NCI-H524 treated with DMSO at 0.1 percent for 48 hours (cell line): ENCODE measurements around the gene OOSP3.
"Not testable (repeated sequence)": the region's sequence is repeated elsewhere in the genome, so short reads cannot be mapped to it uniquely, and the experiment has no call there.

ENCODE experiments used
- DNase-seq: peaks from one replicate; lab custom pipeline; 2025; lab: John Stamatoyannopoulos, UW

Gene OOSP3, protein sequence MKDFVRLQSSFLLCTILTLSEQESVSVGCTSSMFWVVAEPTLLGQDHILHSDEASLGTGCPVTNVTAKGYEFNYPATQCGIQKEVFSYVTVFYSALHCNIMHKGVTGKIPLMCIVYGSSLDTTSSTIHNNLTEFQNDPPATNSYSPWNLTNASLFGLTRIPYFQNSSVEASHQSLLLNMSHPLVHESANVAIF

DNA sequence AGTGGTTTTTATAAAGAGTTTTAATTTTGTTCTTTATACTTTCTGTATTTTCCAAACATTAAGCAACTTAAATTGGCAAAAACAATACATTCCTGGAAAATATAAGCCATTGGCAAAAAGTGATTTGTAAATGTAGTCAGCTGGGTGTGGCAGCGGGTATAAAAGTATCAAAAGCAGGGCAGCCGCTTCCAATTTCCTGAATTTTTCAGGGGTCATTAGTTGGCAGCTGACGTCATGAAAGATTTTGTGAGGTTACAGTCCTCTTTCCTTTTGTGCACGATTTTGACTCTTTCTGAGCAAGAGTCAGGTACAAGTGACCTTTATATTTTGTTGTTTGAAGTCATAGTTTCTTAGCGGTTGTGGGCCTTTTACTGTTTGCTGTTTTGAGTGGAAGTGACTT is at the start of gene OOSP3:
Gene OOSP3 (plus strand): TSS at position 208 of the 400 bp plus-strand sequence. CDS start 27 bp downstream, at position 235.
- no peak for DNase-seq

DNA sequence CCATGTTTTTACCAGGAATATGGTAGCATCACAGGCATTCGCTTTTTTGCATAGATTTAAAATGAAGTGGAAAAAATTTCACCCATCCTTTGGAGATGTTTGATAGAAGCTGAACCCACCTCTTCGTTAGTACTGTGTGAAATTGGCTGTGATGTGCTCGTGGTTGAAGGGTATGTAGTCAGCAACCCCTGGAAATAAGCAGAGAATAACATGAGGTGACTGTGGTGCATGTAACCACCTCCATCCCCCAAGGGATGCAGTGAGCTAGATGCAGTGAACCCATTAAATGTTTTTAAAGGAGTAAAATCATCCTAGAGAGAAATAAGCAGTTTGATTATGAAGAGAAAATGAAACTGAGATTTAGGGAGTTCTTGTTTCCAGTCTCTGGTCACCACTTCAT is 49.2 kb upstream of the OOSP3 start:
- no peak for DNase-seq

DNA sequence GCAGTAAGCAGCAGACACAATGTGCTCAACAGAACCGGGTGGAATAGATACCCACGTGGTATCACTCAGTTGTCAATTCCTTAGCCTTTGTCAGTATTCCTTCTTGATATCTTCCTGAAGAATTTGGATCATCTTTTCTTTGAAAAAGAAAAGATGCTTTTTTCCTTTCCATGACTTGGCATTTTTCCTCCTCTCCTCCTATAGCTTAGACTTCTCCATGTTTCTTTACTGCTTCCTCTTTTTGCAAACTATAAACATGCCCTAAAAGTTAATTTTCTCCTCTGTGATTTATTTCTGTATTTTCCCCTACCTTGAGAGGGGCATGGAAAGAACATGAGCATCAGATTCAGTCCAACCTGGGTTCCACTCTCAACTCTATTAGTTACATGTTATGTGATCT is 45.0 kb upstream of the OOSP3 start:
- no peak for DNase-seq

DNA sequence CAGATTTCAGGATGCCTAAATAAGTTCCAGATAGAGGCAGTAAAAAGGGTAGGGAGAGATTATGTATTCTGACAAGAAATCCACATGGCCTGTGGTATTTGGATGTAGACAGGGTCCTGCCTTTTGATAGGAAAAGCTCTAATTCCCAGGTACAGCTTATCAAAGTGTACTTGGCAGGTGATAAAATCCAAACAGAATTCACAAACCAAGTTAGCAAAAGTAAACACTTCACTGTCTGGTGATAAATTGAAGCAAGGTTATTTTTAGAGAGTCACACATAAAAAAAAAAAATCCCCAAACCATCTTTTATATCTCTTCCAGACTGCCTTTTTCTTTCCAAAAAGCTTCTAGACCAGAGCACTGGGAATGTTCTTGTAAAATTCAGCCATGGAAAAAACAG is 39.0 kb upstream of the OOSP3 start:
- DNase-seq, result no peak

DNA sequence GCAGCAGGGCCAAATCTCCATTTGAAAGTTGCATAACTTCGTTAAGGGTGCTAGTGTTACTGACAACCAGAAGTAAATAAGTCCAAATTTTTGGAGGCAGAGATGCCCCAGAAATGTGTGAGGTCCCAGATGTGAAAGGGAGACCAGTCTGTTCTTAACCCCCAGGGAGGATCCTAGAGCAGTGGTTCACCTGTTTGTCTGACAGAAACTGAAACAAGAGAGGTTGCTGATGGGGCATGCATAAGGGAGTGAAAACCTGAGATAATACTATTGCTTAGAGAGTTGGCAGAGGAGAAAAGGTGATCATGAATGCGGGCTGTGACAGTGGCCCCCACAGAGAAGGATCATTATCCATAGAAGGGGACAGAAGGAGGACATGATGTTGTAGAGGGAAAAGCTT is 37.1 kb upstream of the OOSP3 start:
- no peak for DNase-seq

DNA sequence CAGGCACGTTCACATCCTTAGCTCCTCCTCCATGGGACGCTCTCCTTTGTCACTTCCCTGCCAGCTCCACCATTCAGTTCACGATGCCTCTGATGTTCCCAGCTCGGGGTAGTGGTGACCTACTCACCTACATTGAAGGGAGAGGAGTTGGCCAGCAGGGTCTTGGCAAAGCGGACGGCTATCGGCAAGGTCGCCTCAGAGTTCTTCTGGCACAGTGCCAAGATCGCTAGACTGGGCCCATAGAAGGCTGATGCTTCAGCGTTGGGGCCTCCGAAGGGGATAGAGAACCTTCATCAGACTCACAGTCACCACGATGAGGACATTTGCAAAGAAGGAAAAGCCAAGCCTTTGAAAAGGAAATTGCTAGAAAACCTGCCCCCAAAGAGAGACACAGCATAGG is 36.3 kb upstream of the OOSP3 start:
- DNase-seq, result no peak

DNA sequence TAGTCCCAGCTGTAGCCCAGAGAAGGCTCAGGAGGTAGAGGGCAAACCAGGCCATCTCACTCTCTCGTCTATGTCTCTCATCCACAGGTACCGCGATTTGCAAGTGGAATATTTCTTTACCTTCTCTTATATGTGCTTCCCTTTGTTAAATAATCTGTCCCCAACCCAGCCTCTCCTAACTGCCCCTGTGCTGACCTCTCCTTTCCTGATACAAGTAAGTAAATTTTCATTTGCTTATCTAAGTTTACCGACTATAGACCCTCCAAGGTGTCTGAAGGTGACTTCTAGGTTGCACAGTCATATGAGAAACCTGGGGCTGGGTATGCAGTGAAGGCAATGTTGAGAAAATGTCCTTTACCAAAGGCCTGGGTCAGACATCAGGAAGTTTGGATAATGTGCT is 33.2 kb upstream of the OOSP3 start, which contains the start of gene CBLIF:
Gene CBLIF (minus strand): TSS at position 101 of the 400 bp plus-strand sequence. CDS start 46 bp downstream, at position 55.
- no peak for DNase-seq

DNA sequence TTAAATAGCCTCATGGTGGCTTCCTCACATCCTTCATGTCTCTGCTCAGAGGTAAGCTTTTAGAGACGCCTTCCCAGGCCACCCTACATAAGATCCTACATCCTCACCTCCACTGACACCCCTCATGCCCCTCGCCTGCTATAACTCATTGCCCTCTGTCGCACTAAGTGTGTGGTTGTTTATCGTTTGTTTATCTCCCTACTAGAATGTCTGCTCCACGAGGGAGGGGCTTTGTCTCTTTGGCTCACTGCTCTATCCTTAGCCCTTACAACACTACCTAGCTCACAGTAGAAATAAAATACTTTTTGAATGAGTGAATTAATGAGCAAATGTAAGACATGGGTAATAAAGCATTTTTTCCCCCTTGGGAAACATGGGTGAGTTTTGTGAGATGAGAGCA is 32.0 kb upstream of the OOSP3 start:
- no peak for DNase-seq

DNA sequence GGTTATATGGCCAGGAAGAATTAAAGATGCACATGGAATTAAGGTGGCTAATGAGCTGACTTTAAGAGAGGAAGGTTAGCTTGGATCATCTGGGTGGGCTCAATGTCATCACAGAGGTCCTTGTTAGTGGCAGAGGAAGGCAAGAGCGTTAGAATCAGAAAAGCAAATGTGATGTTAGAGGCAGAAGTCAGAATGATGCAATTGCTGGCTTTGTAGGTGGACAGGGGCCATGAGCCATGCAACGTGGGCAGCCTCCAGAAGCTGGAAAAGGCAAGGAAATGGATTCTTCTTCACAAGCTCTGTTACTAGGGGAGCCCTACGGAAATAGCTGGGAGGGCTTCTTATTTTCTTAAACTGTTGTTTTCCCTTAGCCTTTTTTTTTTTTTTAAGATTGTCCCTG is 31.0 kb upstream of the OOSP3 start:
- DNase-seq, result no peak

DNA sequence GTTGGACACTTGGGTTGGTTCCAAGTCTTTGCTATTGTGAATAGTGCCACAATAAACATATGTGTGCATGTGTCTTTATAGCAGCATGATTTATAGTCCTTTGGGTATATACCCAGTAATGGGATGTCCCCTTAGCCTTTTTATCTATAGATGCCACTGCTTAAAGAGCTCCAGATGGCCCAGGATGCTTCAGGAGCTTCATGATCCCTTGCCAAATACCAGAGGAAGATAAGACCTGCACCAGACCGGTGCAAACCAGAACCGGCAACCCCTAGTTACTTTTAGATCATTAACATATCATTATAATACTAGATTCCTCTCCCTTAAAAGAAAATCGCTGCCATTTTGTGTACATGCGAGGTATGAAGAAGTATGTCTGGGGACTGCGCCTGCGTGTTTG is 30.1 kb upstream of the OOSP3 start:
- not testable (repeated sequence) for DNase-seq

DNA sequence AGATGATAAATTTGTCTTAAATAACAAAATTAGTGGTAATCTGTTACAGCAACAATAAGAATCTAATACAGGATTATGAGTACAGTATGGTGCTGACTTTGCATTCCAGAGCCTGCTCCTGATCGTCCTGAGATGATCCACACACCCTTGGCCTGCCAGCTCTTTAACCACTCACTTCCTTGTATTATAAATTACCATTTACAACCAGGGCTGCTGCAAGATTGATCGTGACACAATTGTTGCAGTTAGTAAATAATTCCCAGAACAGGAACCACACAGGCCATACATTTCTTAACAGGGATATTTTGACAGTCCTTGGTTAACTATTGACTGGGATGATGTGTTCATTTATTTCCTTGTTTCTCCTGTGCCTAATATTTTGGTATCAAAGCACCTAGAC is 29.5 kb upstream of the OOSP3 start:
- no peak for DNase-seq

DNA sequence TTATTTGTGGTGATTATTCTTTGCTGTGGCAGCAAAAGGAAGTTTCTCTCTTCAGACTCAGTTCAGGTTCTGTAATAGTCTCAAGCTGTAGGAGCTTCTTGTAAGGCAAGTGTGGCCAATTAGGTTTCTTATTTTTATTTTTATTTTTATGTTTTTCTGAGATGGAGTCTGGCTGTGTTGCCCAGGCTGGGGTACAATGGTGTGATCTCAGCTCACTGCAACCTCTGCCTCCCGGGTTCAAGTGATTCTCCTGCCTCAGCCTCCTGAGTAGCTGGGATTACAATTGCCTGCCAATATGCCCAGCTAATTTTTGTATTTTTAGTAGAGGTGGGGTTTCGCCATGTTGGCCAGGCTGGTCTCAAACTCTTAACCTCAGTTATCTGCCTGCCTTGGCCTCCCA is 29.0 kb upstream of the OOSP3 start:
- not testable (repeated sequence) for DNase-seq

DNA sequence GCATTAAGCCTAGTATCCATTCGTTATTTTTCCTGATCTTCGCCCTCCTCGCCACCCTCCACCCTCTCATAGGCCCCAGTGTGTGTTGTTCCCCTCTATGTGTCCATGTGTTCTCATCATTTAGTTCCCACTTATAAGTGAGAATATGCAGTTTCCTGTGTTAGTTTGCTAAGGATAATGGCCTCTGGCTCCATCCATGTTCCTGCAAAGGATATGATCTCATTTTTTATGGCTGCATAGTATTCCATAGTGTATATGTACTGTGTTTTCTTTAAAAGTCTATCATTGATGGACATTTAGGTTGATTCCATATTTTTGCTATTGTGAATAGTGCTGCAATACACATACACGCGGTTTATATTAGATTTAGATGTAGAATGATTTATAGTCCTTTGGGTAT is 27.2 kb upstream of the OOSP3 start:
- DNase-seq, result not testable (repeated sequence)

DNA sequence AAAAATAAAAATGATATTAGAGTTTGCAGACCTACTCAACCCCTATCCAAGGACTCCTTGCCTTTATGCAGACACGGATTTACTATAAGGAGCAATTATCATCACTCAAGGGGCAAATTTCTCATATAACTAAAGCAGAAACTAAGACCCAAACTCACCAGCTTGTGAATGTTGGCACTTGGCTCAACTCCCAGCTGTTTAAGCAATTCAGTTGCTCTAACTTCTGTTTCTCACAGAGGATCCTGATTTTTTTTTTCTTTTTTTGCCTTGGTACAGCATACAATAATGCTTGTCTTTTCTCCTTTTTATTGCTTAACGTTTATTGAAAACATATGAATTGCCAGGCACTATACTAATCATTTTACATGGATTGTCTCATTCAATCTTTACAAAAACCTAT is 23.7 kb upstream of the OOSP3 start:
- DNase-seq, result no peak

DNA sequence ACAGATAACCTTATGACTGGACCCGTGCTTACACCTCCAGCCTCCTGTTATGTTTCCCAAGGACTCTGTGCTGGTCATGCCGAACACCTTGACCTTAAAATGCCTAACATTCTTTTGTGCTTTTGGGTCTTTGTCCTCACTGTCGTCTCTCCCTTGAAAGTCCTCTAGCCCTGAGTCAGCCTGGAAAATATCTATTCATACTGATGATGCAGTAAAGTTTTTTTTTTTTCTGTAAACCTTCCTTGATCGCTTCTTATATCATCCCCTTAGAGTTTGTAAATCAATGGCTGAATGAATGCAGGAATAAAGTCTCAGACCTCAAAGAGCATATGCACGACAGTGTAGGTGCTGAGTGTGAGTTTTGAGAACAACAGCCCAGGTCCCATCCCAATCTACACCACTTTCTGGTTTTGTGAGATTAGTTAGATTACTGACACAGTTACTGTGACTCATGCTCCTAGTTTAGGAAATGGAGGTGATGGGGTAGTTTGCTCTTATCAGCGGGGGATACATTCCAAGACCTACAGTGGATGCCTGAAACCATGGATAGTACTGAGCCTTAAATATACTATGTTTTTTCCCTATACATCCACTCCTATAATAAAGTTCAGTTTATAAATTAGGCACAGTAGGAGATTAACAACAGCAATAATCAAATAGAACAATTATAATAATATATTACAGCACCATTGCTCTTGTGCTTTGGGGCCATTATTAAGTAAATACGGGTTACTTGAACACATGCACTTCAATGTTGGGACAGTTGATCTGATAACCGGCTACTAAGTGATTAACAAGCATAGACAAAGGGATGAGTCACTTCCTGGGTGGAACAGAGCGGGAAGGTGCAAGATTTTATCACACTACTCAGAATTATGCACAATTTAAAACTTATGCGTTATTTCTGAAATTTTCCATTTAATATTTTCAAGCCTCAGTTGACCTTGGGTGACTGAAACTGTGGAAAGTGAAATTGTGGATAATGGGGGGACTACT is 20.8 kb upstream of the OOSP3 start:
- DNase-seq, result no peak

DNA sequence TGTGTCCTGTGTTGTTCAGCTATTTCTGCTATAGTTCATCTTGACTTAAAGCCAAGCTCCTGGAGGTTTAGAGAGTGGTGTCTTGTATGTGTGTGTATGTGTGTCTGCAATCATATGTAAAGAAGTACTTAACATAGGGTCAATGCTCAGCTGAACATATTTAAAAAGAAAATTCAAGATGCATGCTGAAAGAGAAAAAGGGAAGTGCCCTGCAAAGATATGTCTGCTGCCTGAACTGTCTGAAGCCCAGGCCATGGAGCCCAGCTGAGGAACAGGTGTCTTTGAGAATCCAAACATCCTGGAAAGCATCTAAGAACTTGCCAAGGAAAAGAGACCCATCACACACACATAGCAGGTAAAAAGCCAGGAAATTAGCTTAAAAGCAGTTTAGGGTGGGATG is 18.9 kb upstream of the OOSP3 start:
- DNase-seq, result no peak

DNA sequence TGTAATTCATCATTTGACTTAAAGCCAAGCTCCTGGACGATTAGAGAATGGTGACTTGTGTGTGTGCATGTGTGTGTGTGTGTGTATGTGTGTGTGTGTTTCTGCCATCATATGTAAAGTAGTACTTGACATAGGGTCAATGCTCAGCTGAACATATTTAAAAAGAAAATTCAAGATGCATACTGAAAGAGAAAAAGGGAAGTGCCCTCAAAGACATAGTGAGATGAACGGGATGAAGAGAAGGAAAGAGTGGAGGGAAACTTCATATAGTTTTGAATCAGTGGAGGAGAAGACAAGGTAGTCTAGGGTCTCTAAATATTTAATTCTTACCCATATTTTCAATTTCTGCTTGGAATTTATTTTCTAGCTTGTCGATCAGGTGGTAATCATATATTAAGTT is 16.3 kb upstream of the OOSP3 start:
- no peak for DNase-seq

DNA sequence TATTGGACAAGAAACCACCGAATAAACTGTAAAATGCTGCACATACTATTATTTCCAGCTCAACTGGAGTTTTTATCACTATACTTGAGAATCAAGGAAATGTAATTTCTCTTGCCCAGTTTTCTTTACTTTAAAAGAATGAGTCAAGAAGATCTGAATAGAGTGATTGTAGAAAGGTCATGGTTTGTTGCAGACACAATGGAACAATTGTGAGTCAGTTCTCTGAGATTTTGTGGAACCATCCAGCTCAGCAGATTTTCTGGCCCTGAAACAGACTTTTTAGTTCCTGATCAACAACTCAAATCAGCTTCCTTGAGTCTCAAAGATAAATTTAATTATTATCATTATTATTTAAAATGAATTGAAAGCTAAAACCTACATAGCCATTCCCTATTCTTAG is 13.6 kb upstream of the OOSP3 start:
- DNase-seq, result no peak

DNA sequence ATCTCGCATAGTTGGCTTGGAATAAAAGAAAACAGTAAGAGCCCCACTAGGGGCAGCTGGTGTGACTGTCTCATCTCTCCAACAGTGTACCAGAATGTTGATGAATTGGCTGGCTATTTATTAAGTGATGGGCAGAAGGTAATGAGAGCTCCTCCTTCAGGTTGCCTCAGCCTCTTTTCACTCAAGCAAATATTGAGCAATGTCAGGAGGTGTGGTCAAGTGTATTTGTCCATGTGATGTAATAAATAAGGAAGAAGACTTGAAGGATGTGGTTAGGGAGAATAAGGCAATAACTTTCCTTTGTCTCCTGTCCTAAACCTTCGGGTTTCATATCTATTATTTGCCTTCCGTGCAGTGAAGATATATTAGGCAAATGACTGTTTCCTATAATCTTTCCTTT is 12.2 kb upstream of the OOSP3 start, which contains the start of gene TCN1:
Gene TCN1 (minus strand): TSS at position 91 of the 400 bp plus-strand sequence. CDS start 17 bp downstream, at position 74.
- DNase-seq, result no peak

DNA sequence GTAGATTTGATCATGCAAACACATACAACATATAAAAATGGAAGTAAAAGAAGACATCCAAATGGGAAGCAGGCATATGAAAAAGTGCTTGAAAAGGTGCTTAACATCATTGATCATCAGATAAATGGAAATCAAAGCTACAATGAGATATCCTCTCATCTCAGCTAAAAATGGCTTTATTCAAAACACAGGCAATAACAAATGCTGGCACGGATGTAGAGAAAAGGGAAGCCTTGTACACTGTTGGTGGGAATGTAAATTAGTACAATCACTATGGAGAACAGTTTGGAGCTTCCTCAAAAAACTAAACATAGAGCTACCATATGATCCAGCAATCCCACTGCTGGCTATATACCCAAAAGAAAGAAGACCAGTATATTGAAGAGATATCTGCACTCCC is 11.7 kb upstream of the OOSP3 start:
- no peak for DNase-seq

DNA sequence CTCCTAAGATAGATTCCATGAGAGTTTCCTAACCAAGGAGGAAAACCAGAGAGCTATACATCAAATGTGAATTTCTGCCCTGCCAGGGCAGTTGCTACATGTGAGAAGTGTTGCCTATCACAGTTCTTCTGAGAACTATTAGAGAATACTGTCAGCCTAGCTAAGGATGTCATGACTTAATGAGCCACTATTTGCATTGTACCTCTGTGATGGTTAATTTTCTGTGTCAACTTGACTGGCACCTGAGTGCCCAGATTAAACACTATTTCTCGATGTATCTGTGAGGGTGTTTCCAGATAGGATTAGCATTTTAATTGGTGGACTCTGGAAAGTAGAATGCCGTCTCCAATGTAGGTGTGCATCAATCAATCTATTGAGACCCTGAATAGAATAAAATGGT is 10.6 kb upstream of the OOSP3 start:
- no peak for DNase-seq

DNA sequence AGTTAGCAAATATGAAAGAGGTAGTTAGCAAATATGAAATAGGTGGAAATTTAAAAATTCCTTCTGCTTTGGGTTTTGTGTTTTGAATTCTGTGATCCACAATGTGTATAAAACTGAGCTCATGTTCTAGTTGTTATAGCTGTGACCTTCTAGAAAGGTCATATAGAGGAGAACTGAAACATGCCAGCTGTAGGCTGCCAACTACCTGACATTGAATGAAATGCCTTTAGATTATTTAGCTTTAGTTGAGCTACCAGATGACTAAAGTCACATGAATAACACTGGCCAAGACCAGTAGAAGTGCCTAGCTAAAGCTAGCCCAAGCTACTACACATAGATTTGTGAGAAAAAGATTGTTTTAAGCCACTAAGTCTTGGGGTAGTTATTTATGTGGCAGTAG is 6.5 kb upstream of the OOSP3 start:
- DNase-seq, result no peak

DNA sequence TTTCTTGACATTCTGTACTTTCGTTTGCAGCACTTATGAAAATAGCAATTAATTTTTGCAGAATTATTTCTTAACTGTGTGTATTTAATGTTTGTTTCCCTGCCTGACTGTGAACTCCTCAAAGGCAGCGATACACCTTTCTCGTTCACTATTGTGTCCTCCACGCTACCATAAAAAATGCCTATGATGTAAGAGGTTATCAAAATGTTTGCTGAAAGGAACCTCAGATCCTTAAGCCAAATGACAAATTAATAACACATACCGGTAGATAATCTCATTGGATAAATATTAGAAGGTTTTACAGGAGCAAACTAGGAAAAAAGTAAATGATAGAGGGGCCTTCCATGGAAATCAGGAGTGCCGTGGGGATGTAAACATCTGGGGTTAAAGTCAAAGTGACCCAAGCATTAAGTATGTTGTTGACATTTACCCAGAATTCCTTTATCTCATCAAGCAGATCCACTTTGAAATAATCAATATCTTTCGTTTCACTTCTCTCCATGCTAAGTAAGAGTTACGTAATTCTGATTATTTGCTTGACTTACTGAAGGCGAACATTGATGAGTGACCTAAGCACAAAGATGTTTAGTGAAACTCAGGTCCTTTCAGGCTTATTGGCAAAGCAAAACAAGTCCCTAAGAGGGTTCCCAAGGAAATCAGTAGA is 2.6 kb upstream of the OOSP3 start:
- DNase-seq, result no peak
